Measurements from ENCODE around the gene LCE3C. TPM values are rescaled to one million over a fixed set of nuclear protein-coding genes. Genes with fewer than 3 reads are reported as not detected.

LCE3C gene
- polyA plus RNA-seq, 1 of the 3 experiments (the other 2 are of a cell fraction), result not detected

- H3K36me3 ChIP-seq (replicated peaks in 1 of 2; ENCODE audit: control insufficient read depth in 1 of 2, insufficient read depth in 2 of 2, low read length in 1 of 2), result no peaks in the 10 kb centered on the region
- H3F3A ChIP-seq (replicated peaks; ENCODE audit: insufficient read depth), result no peaks in the 10 kb centered on the region
- peaks cover 9% of the 10 kb centered on the region; the same call in 1 of the 2 replicates for H3K9me3 ChIP-seq
- POLR2A ChIA-PET, result no interaction called here
- H2AFZ ChIP-seq (ENCODE audit: low read depth), result no peak overlapping the region
- no peak overlapping the region for H3K27ac ChIP-seq (ENCODE audit: low read depth in 2 of 2, low read length in 1 of 2)
- no peak for TF ChIP-seq TCF12 (IDR thresholded peaks at IDR 0.05)
- TF ChIP-seq, protein P1, sequence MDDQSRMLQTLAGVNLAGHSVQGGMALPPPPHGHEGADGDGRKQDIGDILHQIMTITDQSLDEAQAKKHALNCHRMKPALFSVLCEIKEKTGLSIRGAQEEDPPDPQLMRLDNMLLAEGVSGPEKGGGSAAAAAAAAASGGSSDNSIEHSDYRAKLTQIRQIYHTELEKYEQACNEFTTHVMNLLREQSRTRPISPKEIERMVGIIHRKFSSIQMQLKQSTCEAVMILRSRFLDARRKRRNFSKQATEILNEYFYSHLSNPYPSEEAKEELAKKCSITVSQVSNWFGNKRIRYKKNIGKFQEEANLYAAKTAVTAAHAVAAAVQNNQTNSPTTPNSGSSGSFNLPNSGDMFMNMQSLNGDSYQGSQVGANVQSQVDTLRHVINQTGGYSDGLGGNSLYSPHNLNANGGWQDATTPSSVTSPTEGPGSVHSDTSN (IDR thresholded peaks at IDR 0.05), result no peak
- no peak for TF ChIP-seq SMC3 (IDR thresholded peaks at IDR 0.05; ENCODE audit: low read depth, low read length)
- no peaks in the 10 kb centered on the region for H3K9me2 ChIP-seq
- H4K20me1 ChIP-seq (ENCODE audit: insufficient read depth), result no peaks in the 10 kb centered on the region
- no peak overlapping the region for H3K4me2 ChIP-seq
- no peak for DNase-seq
- no peaks in the 10 kb centered on the region for H3K27me3 ChIP-seq (ENCODE audit: insufficient read depth)
- no peak overlapping the region for H3K4me3 ChIP-seq (ENCODE audit: low read depth in 2 of 2, low read length in 1 of 2)
- no peaks in the 10 kb centered on the region for H3K79me2 ChIP-seq (ENCODE audit: insufficient read depth)
- CTCF ChIA-PET, result interaction anchor here (1.0 to 2.2 kb wide), 3 partner anchors 26 to 127 kb away, joined by 3 to 7 read pairs (median 3); no protein-coding TSS in a partner anchor
- no peak overlapping the region for H3K9ac ChIP-seq
- WGBS (ENCODE audit: low lambda C conversion rate), result 3% methylated on average over 3 of the region's 3 CpGs
- no peaks in the 10 kb centered on the region for H3K4me1 ChIP-seq (ENCODE audit: control insufficient read depth in 1 of 2, insufficient read depth in 2 of 2, low read depth in 1 of 2, low read length in 1 of 2)
Measured at GRCh38 chr1:152621993-152622392, 22.0 kb downstream of the LCE3C start.

DNA sequence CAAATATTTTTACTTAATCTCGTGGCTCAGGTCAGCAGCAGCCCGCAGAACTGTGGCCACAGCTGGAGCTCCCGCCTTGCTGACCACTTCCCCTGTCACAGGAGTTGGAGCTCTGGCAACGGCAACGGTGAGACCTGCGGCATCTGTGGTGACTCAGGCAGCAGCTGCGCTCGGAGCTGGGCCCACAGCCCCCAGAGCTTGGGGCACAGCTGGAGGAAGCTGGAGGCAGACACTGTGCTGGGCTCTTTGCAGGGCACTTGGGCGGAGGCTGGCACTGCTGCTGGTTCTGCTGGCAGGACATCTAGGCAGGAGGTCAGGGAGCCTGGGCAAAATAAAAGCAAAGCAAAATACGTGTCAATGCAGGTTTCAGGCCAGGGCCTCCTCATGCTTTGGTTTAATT is 22.8 kb downstream of the LCE3C start, which contains the start of gene LCE3A:
LCE3A (minus strand) TSS at position 301 of the 400 bp plus-strand sequence; CDS start at position 301, 0 bp downstream.
- Histone ChIP-seq H3K9me2 (no peaks in the 10 kb centered on the region), H3K79me2 (ENCODE audit: insufficient read depth) (no peaks in the 10 kb centered on the region), H3K9me3 (peaks cover 8% of the 10 kb centered on the region; the same call in 1 of the 2 replicates), H2AFZ (ENCODE audit: low read depth) (no peak within 1 kb of the TSS), H3K27me3 (ENCODE audit: insufficient read depth) (no peaks in the 10 kb centered on the region), H3K4me3 (ENCODE audit: low read depth in 2 of 2, low read length in 1 of 2) (no peak within 1 kb of the TSS), H3K9ac (no peak within 1 kb of the TSS), H3K4me1 (ENCODE audit: control insufficient read depth in 1 of 2, insufficient read depth in 2 of 2, low read depth in 1 of 2, low read length in 1 of 2) (no peaks in the 10 kb centered on the region), H4K20me1 (ENCODE audit: insufficient read depth) (no peaks in the 10 kb centered on the region), H3K4me2 (no peak within 1 kb of the TSS), H3K27ac (ENCODE audit: low read depth in 2 of 2, low read length in 1 of 2) (no peak within 1 kb of the TSS), H3K36me3 (replicated peaks in 1 of 2; ENCODE audit: control insufficient read depth in 1 of 2, insufficient read depth in 2 of 2, low read length in 1 of 2) (no peaks in the 10 kb centered on the region), H3F3A (replicated peaks; ENCODE audit: insufficient read depth) (no peaks in the 10 kb centered on the region)
- POLR2A ChIA-PET, result no interaction called here
- DNase-seq, result no peak
- CTCF ChIA-PET, result interaction anchor here (2.2 kb wide), 1 partner anchor 32 kb away, joined by 7 read pairs; no protein-coding TSS in a partner anchor
- TF ChIP-seq JUND (IDR thresholded peaks at IDR 0.05), result no peak
- TF ChIP-seq FOSL2 (IDR thresholded peaks at IDR 0.05; ENCODE audit: borderline replicate concordance, low read depth), result no peak
- TF ChIP-seq REST (IDR thresholded peaks at IDR 0.05; ENCODE audit: low read depth, low read length), result no peak
- TF ChIP-seq MEF2A (IDR thresholded peaks at IDR 0.05; ENCODE audit: borderline replicate concordance, low read depth), result no peak
- no peak for TF ChIP-seq FOXM1 (IDR thresholded peaks at IDR 0.05; ENCODE audit: low read depth)
- no peak for TF ChIP-seq NRF1 (IDR thresholded peaks at IDR 0.05; ENCODE audit: low read depth, low read length)
- TF ChIP-seq CHD2 (IDR thresholded peaks at IDR 0.05; ENCODE audit: low read length, partially characterized antibody), result no peak
- no peak for TF ChIP-seq SIN3A (IDR thresholded peaks at IDR 0.05; ENCODE audit: borderline replicate concordance, low read depth, low read length)
- TF ChIP-seq NFIC (IDR thresholded peaks at IDR 0.05; ENCODE audit: borderline replicate concordance), result no peak
- TF ChIP-seq TCF12 (IDR thresholded peaks at IDR 0.05), result no peak
- WGBS (ENCODE audit: low lambda C conversion rate), result 15% methylated on average over 7 of the region's 10 CpGs
